GM21786 (cell line): ENCODE measurements around the gene ZDHHC14.
"Not testable (repeated sequence)": the region's sequence is repeated elsewhere in the genome, so short reads cannot be mapped to it uniquely, and the experiment has no call there.

Experiments used
- ATAC-seq: cut with Tn5 transposase; IDR thresholded peaks from one replicate; pipeline ENCODE4 v1.9.1; 2021; ENCODE audit not compliant: unreplicated experiment

The ZDHHC14 gene

GRCh38 chr6:157677235-157677634, 296.2 kb downstream of the ZDHHC14 start:
- no peak for ATAC-seq

DNA sequence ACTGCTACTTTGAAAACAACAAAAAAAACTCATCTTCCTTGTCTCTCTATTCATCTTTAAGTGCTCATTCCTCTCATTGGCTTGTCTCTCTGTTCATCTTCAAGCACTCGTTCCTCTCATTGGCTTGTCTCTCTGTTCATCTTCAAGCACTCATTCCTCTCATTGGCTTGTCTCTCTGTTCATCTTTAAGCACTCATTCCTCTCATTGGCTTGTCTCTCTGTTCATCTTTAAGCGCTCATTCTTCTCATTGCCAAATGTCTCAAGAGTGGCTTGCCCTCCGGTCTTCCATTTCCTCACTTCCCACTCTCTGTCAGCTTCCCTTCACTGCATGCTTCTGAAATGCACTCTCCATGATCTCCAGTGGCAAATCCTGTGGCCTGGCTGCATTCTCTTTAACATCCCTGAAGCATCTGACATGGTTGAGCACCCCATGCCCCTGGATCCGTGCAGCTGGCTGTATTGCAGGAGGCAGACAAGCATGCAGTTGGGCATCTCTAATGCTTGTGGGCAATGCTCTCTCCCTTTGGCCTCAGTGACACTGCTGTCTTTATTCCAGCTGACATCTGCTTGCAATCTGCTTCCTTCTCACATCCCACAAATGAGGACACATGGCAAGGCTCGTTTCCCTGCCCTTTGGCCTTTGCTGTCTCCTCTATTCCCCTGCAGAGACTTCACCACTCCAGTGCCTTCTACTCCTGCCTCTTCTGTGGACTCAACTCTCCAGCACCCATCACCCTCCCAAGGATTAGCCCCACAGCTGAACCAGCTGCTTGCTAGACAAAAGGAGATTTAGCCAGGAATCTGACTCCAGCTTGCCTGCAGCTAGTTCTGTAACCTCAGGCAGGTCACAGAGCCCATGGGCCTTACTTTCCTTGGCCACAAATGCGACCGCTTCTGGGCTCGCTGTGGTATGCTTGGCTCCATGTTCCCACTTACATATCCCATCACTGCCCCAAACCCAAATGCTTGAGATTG, 298.9 kb downstream of the ZDHHC14 start:
- ATAC-seq: no peak

GRCh38 chr6:157681041-157681650, 300.2 kb downstream of the ZDHHC14 start:
- no peak for ATAC-seq

DNA sequence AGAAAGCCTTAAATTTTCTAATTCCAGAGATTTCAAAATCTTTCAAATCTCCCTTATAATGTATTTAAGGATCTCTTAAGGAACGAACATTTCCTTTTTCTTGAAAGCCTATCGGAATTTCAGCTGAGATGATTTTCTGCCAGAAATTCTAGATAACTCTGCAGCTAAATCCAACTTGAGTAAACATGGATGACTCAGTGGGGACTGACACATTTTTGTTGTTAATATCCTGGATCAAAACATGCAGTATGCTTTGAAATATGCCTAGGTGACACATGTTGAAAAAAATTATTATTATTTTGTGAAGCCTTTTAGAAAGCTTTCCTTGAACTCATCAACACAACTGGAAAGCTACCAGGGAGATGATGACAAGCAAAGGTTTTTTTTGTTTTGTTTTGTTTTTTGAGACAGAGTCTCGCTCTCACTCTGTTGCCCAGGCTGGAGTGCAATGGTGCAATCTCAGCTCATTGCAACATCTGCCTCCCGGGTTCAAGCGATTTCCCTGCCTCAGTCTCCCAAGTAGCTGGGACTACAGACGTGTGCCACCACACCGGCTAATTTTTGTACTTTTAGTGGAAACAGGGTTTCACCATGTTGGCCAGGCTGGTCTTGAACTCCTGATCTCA, 302.0 kb downstream of the ZDHHC14 start:
- no peak for ATAC-seq

- ATAC-seq: no peak
Observed at GRCh38 chr6:157683707-157684106, 302.7 kb downstream of the ZDHHC14 start.

GRCh38 chr6:157684620-157685299, 303.8 kb downstream of the ZDHHC14 start:
- no peak for ATAC-seq

- ATAC-seq: no peak
Observed at GRCh38 chr6:157685596-157686280, 304.7 kb downstream of the ZDHHC14 start.

DNA sequence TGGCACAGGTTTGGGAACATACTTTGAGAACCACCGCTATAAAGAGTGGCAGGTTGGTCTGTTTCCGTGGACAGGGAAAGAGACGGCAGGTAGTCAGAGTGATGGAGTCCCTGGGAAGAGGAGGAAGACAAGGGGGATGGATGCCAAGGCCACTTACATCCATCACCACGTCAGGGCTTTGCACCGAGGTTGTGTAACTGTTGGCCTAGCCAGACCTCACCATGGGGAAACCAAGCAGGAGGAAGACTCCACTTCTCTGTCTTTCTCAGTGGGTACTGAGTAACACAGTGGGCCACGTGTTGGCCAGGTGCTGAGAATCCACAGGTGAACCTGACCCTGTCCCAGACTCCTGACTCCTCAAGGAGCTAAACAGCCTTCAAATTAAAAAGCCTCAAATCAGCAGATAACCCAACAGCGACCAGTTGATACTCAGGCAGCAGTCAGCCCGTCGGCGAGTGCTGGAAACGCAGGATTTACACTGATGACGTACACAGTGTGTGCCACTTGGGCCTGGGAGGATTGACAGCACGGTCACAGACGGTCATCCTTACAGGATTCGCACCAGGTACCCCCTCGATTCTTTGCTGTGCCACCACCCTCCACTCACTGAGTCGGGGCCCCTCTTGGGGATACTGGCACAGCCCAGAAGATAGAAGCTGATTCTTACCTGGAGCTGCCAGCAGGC, 307.4 kb downstream of the ZDHHC14 start:
- ATAC-seq: no peak

DNA sequence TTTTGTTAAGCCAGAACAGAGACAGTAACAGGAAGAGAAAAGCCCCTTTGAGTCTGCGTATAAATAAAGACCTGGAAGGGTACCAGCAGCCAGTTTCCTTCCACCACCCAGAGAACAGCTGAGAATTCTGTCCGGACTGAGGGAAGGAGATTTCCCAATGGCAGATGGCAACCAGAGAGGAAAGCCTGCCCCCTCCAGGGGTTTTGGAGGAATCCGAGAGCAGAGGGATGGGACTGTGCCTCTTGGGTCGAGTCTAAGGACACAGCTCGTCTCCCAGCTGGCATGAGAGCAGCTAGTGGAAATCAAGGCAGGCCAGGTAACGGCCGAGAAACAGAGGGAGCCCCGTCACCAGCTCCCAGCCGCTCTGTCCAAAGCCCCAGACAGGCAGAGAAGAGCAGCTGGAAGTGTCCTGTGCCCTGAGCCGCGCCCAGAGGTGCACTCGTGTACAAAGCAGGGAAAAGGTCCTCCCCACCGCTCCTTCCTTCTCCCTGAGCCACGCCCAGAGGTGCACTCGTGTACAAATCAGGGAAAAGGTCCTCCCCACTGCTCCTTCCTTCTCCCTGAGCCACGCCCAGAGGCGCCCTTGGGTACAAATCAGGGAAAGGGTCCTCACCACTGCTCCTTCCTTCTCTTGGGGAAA, 308.1 kb downstream of the ZDHHC14 start:
- no peak for ATAC-seq

GRCh38 chr6:157689875-157690274, 308.9 kb downstream of the ZDHHC14 start:
- no peak for ATAC-seq

DNA sequence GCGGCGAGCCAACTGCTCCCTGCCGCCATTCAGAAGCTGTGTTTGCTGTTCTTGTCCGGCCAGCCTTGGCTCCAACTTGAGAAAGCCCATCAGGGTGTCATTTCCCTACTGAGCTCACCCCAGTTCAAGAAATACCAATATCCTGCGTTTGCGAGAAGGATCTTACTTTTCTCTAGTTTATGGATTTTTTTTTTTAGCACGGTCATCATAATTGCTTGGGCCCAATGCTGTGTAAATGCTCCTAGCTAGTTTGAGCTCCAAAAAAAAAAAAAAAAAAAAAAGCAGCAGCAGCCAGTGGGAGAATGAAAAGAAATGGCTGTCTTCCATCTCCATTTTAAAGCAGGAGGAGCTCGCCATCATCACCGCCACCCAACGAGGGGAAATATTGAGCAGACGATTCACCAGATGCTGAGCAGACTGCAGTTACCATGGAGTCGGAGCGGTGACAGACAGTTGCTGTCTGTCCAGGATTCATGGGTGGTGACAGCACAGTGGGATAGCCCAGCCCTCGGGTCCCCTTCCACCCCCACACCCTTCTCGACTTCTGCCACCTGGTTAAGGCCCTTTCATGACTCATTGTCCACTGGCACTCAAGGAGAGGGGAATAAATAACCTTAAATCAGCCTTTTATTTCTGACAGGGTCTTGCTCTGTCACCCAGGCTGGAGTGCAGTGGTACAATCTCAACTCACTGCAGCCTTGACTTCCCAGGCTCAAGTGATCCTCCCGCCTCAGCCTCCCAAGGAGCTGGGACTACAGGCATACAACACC, 309.6 kb downstream of the ZDHHC14 start:
- ATAC-seq: no peak

DNA sequence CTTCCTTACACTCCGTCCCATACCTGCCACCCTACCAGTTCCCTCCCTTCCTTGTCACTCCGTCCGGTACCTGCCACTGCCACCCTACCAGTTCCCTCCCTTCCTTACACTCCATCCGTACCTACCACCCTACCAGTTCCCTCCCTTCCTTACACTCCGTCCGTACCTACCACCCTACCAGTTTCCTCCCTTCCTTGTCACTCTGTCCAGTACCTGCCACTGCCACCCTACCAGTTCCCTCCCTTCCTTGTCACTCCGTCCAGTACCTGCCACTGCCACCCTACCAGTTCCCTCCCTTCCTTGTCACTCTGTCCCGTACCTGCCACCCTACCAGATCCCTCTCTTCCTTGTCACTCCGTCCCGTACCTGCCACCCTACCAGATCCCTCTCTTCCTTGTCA, 310.6 kb downstream of the ZDHHC14 start:
- ATAC-seq: not testable (repeated sequence)

DNA sequence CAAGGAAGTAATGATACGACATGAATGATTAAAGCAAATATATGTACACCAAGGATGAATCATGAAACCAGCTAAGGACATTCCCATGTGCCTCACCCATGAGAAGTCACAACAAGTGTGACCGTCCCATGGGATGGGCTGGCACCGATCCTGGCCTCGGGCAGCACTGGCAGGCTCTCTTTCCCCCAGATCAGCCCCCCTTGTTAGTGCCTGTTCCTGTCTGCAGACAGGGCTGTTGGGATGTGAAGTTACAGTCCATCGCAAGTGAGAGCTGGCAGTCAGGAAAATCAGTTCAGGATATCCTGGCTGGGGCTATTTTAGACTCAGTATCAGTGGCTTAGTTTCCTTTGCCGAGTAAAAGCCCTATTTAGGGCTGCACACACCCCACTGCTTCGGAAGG, 312.9 kb downstream of the ZDHHC14 start:
- ATAC-seq: no peak

DNA sequence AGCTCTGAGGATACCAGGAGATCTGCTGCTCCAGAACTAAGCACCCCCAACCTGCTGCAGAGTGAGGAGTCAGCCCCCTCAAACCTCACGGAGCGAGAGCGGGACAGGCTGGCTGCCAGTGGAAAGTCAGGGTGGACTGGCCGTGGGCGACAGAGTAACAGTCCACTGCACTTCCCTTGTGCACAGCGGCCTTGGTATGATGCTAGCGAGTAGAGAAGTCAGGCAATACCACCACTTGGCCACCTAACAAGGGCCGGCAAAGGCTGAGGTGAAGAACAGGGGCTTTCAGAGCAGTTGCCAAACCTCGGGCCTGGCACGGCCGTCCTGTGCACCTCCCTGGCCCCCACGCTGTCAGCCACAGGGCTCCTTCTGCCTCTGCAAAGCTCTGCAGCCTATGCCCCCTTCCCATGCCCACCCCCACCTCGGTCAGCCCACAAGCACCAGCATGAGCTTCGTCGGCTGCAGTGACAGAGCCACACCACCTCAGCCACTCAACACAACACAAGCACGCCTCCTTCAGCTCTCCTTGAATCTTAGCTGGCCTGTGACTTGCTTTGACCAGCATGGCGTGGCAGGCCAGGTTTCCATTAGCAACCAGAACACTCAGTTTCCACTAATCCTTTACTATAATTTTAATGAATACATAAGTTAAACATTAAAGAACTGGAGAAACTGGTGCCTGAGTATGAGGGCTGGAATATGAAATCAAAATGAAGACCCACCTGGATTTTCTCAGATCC, 314.5 kb downstream of the ZDHHC14 start:
- no peak for ATAC-seq

- no peak for ATAC-seq
Observed at GRCh38 chr6:157699777-157700636, 319.0 kb downstream of the ZDHHC14 start.

DNA sequence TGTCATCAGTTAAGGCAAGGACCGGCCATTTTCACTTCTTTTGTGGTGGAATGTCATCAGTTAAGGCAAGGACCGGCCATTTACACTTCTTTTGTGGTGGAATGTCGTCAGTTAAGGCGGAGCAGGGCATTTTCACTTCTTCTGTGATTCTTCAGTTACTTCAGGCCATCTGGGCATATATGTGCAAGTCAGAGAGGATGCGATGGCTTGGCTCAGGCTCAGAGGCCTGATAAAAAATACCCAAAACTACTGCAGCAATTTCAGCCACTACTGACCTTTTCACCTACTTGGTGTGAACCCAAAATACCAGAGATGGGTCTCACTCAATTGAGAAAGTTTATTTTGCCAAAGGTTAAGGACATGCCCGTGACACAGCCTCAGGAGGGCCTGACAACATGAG, 325.4 kb downstream of the ZDHHC14 start:
- ATAC-seq: not testable (repeated sequence)

DNA sequence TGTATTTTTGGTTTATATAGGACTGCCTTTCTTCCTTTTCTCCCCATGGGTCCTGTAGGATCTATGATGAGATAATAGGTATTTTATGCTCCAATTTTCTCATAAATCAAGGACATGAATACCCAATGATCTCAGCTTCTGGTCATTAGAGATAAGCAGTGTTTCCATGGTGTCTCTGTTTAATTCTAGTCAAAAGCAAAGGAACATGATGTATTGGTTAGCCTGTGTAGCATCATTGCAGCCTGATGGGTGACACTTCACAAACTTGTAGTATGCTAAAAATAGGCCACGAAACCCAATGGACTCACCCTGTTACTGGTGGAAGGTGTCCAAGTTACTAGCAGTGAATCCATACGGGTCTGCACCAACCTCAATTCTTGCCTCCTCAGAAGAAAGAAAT, 325.9 kb downstream of the ZDHHC14 start:
- no peak for ATAC-seq
